ENCODE data around the gene WDR7.

WDR7 gene

GRCh38 chr18:56650944-56651770 is at the start of gene WDR7:
Gene WDR7, plus strand, starts transcription at chr18:56651359. Its CDS starts 21,157 bp downstream, at chr18:56672516.
- peak; percentile 90 to 94 for DNase-seq (ENCODE audit: low read depth in 2 of 2)

GRCh38 chr18:56606618-56607017 is 44.5 kb upstream of the WDR7 start:
- no peak for DNase-seq (ENCODE audit: low read depth in 2 of 2)

- no peak for DNase-seq (ENCODE audit: low read depth in 2 of 2)
Measured at GRCh38 chr18:56615738-56616520, 35.2 kb upstream of the WDR7 start.

DNA sequence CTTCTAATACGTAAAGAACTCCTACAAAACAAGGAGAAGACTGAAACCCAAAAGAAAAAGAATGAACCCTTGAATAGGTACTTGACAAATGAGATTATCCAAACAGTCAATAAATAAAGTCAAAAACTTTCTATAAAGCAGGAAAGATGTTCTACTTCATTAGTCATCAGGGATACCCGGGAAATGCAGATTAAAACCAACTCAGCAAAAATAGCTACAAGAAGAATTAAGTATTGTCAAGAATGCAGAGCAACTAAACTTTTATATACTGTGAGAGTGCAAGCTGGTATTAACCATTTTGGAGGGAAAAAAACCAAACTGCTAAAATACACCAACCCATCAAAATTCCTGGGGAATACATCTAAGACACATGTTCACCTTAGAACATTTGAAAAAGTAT is 23.2 kb upstream of the WDR7 start:
- no peak for DNase-seq (ENCODE audit: low read depth in 2 of 2)

DNA sequence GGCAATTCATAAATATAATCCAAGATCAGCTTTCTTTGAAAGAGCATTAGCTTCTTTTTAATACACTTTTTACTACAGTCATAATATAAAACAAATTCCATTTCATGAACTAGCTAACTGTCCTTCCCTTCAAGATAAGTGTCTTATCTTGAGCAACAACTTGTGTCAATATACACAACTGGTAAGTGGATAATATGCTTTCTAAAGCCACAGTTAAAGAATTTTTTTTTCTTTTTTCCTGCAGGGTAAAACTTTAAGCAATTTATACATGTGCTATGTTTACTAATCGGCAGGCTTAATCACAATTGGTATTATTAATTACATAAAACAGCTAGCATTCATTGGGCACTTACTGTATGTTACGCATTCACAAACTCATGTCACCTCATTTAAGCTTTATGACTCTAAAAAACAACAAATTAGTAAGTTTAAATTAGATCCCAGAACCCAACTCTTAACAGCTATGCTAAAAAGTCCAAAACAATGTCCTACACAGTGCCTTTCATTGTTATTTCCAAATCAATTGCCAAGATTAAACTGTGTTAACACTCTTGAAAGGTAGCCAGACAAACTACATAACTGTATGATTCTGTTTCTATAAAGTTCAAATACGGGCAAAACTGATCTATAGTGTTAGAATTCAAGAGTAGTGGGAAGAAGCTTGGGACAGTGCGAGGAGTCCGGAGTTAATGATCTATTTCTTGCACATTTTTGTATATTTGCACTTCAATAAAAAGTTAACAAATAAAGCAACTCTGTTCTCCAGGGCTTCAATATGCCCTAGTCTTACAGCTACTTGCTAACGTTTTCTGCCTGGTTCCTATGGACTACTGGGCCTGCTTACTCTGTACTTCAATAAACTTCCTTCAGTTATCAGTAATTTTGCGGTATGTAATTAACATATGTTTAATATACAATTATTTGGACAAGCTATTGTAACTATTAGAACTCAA is 18.8 kb upstream of the WDR7 start:
- DNase-seq (ENCODE audit: low read depth in 2 of 2): no peak

GRCh38 chr18:56635007-56635406 is 16.2 kb upstream of the WDR7 start:
- DNase-seq (ENCODE audit: low read depth in 2 of 2): no peak

- no peak for DNase-seq (ENCODE audit: low read depth in 2 of 2)
Measured at GRCh38 chr18:56637176-56637575, 14.0 kb upstream of the WDR7 start.

- no peak for DNase-seq (ENCODE audit: low read depth in 2 of 2)
Measured at GRCh38 chr18:56637711-56638231, 13.4 kb upstream of the WDR7 start.

DNA sequence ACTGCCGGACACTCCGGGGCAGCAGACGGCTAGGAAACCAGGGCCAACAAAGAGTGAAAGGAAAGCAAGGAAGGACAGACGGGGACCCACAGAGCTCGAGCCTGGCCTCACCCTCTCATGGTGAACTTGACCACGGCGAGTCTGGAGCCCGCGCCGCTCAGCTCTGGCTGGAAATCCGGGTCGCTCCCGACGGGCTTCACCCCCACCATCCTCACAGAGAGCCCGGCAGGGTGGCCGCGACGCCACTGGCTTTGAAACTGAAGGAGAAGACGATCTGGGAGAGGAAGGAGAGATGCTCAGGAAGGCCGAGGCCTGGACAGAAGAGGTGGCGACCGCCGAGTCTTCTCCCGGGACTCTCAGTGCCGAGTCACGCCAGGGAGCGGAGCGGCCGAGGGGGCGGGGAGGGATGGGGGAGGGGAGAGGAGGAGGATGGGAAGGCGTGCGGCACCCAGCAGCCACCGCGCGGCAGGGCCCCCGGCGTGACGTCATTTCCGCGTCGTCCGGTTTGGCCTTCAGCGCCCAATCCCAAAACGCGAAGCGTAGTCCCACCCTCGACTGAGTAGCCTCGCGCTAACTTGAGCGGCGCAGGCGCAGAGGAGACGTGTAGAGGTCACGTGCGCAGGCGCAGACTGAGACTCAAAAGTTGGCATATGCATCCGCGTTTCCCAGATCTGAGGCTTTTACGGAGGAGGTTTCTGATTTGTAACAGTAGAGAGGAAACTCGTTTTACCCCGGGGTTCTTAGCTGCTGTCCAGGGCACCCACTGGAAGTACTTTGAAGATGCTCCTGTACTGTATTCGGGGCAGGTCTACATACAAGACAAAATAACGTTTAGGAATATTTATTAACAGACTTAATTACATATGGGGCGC is 12.7 kb upstream of the WDR7 start, which contains the start of gene TXNL1:
TSS of gene TXNL1 (minus strand) at position 361 of the 872 bp plus-strand sequence. CDS start at position 209, 152 bp downstream.
- DNase-seq (ENCODE audit: low read depth in 2 of 2): peak; percentile 99 to 100

- DNase-seq (ENCODE audit: low read depth in 2 of 2): no peak
Measured at GRCh38 chr18:56639104-56639381, 12.1 kb upstream of the WDR7 start.

- DNase-seq (ENCODE audit: low read depth in 2 of 2): no peak
Measured at GRCh38 chr18:56639571-56639970, 11.6 kb upstream of the WDR7 start.

DNA sequence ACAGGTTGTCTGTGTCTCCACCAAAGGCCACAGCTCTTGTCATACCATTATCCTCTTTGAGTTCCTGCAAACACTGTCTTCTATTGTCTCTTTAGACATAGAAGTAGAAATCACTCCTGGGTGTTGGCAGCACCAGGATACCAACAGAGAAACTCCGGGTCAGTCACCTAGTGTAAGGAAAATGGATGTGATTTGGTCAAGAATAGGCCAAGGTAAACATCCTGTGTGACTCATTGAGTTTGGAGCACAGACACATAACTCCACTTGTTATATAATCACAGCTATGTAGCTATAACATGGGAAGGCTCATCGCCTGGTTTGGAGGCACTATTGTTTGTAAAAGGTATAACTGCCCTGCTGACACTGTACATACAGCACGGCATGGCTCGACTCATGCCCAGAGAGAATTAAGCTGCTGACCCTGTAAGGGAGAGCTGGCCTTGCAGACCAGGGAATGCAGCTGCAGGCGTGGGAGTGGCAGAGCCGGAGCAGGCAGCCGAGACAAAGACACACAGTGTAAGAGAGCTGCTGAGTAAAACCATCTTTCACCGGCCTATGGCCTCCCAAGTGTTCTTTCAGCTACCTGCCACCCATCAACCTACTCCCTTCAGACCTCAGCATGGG is 9.3 kb upstream of the WDR7 start:
- no peak for DNase-seq (ENCODE audit: low read depth in 2 of 2)

DNA sequence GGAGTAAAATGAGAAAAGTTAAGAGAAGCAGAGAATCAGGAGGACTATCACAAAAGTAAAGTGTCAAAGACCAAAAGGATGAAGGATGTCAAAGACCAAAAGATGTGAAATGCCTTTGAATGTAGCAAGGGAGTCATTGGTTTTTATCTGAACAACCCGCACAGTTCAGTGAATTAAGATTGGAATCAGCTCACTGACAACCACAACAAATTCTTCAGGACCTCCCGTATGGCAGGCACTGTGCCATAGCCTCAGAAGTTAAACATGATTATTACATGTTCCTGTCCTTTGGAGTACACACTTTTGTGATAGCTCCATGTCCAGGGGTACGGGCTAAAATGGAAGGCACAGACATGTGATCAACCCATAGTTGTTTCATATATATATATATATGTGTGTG is 7.8 kb upstream of the WDR7 start:
- DNase-seq (ENCODE audit: low read depth in 2 of 2): no peak

- no peak for DNase-seq (ENCODE audit: low read depth in 2 of 2)
Measured at GRCh38 chr18:56645415-56646016, 5.6 kb upstream of the WDR7 start.

DNA sequence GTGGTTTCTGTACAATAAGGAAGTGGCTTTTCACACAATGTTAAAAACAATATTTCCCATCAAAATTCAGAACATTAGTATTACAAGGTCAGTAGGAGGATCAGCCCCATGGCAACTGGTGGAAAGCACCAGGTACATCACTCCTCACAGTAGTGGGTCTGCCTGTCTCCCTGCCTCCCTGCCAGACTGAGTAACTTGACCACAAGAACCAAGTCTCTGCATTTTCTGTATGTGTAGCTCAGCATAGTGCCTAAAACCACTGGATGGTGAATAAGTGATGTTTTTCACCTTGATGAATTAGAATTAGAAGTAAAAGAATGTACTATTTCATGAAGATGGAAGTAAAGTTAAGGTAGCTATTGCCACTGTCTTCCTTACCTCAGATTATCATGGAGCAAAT is 4.1 kb upstream of the WDR7 start:
- no peak for DNase-seq (ENCODE audit: low read depth in 2 of 2)

GRCh38 chr18:56647951-56648893 is 2.9 kb upstream of the WDR7 start:
- no peak for DNase-seq (ENCODE audit: low read depth in 2 of 2)

DNA sequence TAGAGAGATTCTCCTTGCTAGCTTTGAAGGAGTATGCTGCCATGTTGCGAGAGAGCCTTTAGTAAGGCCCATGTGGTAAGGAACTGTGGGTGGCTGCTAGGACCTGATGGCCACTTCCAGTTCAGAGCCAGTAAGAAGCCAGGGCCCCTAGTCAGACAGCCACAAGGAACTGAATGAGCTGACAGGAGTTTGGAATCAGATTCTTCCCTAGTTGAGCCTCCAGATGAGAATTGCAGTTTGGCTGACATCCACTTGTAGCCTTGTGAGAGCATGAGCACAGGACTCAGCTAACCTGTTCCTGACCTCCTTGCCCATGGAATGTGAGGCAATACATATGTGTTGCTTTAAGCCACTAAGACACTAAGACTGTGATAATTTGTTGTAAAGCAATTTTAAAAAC is 1.2 kb upstream of the WDR7 start:
- DNase-seq (ENCODE audit: low read depth in 2 of 2): no peak

GRCh38 chr18:56651771-56652092 is 573 bp downstream of the WDR7 start:
- DNase-seq (ENCODE audit: low read depth in 2 of 2): no peak

DNA sequence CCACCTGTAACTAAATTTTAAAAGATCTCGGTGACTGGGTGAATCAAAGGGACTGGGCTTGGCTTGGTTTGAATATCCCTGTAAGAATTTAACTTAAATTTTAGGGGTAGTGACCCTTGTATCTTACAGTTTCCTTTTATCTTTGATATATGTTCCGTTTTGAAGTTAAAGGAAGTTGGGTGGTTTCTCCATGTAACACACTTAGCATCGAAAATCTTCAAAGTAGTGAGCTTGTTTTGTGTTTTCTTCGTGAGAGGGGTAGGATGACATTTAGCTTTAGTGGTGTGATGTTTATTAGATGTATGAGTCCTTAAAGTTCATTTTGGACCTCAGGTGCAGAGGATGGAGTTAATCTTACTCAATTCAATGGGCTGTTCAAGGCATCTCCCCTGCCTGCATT is 1.6 kb downstream of the WDR7 start:
- DNase-seq (ENCODE audit: low read depth in 2 of 2): no peak

Data from activated CD8-positive, alpha-beta memory T cell treated with anti-CD3 and anti-CD28 coated beads for 4 hours (primary cell).